Measurements from ENCODE around the gene RAB31. TPM values are rescaled to one million over a fixed set of nuclear protein-coding genes. Genes with fewer than 3 reads are reported as not detected.

The RAB31 gene
- total RNA-seq, 1 donor from 2014 or later: 47.7 TPM

DNA sequence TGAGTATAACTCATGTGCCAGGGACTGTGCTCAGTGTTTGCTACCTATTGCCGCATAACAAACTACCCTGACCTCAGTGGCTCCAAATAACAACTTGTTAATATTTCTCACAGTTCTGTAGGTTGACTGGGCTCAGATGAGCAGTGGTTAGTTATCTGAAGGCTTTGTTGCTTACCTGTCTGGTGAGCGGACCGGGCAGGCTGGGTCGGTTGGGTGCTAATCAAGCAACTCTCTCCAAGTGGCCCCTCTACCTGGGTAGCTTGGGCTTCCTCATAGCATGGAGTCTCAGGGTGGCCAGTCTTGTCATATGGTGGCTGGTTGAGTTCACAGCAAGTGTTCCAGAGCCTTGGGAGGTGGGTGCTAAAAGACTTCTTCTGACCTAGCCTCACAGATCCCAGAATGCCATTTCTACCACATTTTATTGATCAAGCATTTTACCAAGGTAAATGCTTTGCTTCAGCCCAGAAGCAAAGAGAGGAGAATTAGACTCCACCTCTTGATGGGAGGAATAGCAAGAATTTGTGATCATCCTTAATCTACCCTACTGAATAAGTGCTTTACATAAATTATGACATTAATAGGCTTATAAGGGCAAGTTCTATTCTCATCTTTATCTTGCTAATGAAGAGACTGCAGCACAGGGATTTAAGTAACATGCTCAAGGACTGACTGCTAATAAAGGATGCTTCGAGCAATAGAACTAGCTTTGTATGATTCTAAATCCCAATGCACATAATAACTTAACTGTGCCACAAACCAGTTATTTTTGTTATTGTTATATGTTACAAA, 16.9 kb downstream of the RAB31 start:
- Histone ChIP-seq H3K36me3 (ENCODE audit: control insufficient read depth, insufficient read depth, low read length) (peaks cover 8% of the 10 kb centered on the region), H3K27me3 (ENCODE audit: control insufficient read depth, insufficient read depth, low read length) (no peaks in the 10 kb centered on the region), H3K4me3 (ENCODE audit: low read depth, low read length) (no peak overlapping the region)
- TF ChIP-seq, protein P1, sequence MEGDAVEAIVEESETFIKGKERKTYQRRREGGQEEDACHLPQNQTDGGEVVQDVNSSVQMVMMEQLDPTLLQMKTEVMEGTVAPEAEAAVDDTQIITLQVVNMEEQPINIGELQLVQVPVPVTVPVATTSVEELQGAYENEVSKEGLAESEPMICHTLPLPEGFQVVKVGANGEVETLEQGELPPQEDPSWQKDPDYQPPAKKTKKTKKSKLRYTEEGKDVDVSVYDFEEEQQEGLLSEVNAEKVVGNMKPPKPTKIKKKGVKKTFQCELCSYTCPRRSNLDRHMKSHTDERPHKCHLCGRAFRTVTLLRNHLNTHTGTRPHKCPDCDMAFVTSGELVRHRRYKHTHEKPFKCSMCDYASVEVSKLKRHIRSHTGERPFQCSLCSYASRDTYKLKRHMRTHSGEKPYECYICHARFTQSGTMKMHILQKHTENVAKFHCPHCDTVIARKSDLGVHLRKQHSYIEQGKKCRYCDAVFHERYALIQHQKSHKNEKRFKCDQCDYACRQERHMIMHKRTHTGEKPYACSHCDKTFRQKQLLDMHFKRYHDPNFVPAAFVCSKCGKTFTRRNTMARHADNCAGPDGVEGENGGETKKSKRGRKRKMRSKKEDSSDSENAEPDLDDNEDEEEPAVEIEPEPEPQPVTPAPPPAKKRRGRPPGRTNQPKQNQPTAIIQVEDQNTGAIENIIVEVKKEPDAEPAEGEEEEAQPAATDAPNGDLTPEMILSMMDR (IDR thresholded peaks at IDR 0.05; ENCODE audit: insufficient read depth, low read length, severe bottlenecking): no peak
- FAIRE-seq (no peak), DNase-seq (ENCODE audit: low read depth) (no peak)

DNA sequence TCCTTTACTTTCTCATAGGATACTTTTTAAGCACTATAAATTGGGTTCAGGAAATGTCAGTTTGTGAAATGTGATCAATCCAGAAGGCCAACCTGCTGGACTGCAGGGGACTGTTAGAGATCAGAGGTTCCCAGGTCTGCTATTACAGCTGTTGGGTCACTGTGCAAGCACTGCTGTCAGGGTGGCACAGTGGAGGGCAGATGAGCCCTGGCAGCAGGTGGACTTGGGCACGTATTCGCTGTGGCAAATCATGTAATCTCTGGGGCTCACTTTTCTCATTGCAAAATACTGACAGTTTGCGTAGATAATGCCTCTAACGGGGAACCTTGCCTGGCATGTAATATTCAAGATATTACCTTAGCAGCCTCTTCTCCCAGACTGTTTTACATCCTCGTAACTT, 18.1 kb downstream of the RAB31 start:
- H3K4me3 ChIP-seq (ENCODE audit: low read depth, low read length): no peak overlapping the region
- H3K36me3 ChIP-seq (ENCODE audit: control insufficient read depth, insufficient read depth, low read length): peaks cover 4% of the 10 kb centered on the region
- H3K27me3 ChIP-seq (ENCODE audit: control insufficient read depth, insufficient read depth, low read length): no peaks in the 10 kb centered on the region
- DNase-seq (ENCODE audit: low read depth) (no peak), FAIRE-seq (peak; percentile 13)
- TF ChIP-seq, protein P1 (IDR thresholded peaks at IDR 0.05; ENCODE audit: insufficient read depth, low read length, severe bottlenecking): no peak

DNA sequence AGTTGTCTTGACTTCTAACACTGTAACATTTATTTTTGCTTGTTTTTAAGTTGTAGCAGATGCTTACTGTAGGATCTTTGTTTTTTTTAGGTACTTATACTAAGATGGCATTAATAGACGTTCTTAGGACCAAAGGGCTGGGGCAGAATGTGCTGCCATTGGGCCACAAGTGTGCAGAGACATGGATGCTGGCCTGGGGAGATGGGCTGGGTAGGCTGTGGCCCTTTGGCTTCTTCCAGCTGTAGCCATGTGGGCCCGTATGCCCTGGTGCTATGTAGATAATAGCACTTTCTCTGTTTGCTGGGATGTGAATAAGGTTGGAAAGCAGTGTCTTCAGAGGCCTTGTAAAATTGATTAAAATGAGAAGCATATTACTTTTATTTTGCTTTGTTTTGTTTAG, 18.8 kb downstream of the RAB31 start:
- no peaks in the 10 kb centered on the region for H3K27me3 ChIP-seq (ENCODE audit: control insufficient read depth, insufficient read depth, low read length)
- TF ChIP-seq, protein P1 (IDR thresholded peaks at IDR 0.05; ENCODE audit: insufficient read depth, low read length, severe bottlenecking): no peak
- peaks cover 4% of the 10 kb centered on the region for H3K36me3 ChIP-seq (ENCODE audit: control insufficient read depth, insufficient read depth, low read length)
- FAIRE-seq (no peak), DNase-seq (ENCODE audit: low read depth) (no peak)
- H3K4me3 ChIP-seq (ENCODE audit: low read depth, low read length): no peak overlapping the region

DNA sequence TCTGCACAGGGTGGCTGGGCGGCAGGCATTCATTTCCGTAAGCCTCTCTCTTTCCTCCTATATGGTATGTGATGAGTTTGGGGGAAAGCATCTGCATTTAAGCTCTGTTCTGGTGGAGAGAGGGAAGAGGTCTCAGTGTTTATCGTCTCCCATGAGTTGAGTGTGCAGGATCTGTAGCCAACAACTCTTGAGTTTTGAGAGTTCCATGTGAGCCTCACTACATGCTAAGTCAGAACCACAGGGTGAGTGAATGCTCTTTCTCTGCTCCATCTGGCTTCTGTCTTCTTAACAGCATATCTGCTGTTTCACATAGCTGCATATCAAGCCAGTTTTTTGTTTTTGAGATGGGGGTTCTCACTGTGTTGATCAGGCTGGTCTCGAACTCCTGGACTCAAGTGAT, 22.7 kb downstream of the RAB31 start:
- DNase-seq (ENCODE audit: low read depth) (no peak), FAIRE-seq (no peak)
- Histone ChIP-seq H3K4me3 (ENCODE audit: low read depth, low read length) (no peak overlapping the region), H3K27me3 (ENCODE audit: control insufficient read depth, insufficient read depth, low read length) (no peaks in the 10 kb centered on the region), H3K36me3 (ENCODE audit: control insufficient read depth, insufficient read depth, low read length) (peaks cover 5% of the 10 kb centered on the region)
- TF ChIP-seq, protein P1 (IDR thresholded peaks at IDR 0.05; ENCODE audit: insufficient read depth, low read length, severe bottlenecking): no peak

DNA sequence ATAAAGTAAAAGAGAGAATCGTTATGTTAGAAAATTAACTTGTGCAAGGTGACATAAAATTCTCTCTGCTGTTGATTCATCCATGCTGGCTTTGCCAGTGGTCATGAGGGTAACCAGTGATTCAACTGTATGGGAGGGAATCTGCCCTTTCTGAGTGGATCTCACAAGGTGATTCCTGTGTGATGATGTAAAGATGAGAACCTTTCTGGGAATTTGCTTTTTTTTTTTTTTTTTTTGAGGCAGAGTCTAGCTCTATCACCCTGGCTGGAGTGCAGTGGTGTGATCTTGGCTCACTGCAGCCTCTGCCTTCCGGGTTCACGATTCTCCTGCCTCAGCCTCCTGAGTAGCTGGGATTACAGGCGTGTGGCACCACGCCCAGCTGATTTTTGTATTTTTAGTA, 23.3 kb downstream of the RAB31 start:
- no peak overlapping the region for H3K4me3 ChIP-seq (ENCODE audit: low read depth, low read length)
- H3K36me3 ChIP-seq (ENCODE audit: control insufficient read depth, insufficient read depth, low read length): peaks cover 2% of the 10 kb centered on the region
- no peaks in the 10 kb centered on the region for H3K27me3 ChIP-seq (ENCODE audit: control insufficient read depth, insufficient read depth, low read length)
- peak; percentile 97 for DNase-seq (ENCODE audit: low read depth)
- no peak for FAIRE-seq
- TF ChIP-seq, protein P1 (IDR thresholded peaks at IDR 0.05; ENCODE audit: insufficient read depth, low read length, severe bottlenecking): no peak

DNA sequence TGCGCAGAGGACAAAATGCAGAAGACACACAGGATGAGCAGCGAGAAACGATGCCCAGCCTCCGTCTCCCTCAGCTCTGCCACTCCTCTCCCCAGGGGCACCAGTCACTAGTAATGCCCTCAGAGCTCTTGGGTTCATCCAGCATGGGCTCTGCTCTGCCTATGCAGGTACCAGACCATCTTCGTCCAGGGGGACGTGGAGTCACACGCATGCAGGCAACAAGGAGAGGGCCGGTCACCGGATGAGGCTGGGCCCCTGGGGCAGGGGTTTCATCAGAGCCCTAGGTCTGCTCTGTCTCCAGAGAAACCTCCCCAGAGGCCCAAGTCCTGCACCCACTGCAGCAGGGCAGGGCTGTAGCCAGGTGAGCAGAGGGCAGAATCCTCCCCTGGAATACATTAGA, 23.9 kb downstream of the RAB31 start:
- H3K4me3 ChIP-seq (ENCODE audit: low read depth, low read length): no peak overlapping the region
- no peaks in the 10 kb centered on the region for H3K27me3 ChIP-seq (ENCODE audit: control insufficient read depth, insufficient read depth, low read length)
- TF ChIP-seq, protein P1 (IDR thresholded peaks at IDR 0.05; ENCODE audit: insufficient read depth, low read length, severe bottlenecking): no peak
- peaks cover 2% of the 10 kb centered on the region for H3K36me3 ChIP-seq (ENCODE audit: control insufficient read depth, insufficient read depth, low read length)
- DNase-seq (ENCODE audit: low read depth) (no peak), FAIRE-seq (no peak)
